ENCODE measurements around the gene PBX2. TPM values are rescaled to one million over a fixed set of nuclear protein-coding genes. Genes with fewer than 3 reads are reported as not detected.
"Not testable (repeated sequence)": the region's sequence is repeated elsewhere in the genome, so short reads cannot be mapped to it uniquely, and the experiment has no call there.

PBX2 gene
- total and polyA plus RNA-seq, 2 donors: 44.1 to 62.2 TPM

DNA sequence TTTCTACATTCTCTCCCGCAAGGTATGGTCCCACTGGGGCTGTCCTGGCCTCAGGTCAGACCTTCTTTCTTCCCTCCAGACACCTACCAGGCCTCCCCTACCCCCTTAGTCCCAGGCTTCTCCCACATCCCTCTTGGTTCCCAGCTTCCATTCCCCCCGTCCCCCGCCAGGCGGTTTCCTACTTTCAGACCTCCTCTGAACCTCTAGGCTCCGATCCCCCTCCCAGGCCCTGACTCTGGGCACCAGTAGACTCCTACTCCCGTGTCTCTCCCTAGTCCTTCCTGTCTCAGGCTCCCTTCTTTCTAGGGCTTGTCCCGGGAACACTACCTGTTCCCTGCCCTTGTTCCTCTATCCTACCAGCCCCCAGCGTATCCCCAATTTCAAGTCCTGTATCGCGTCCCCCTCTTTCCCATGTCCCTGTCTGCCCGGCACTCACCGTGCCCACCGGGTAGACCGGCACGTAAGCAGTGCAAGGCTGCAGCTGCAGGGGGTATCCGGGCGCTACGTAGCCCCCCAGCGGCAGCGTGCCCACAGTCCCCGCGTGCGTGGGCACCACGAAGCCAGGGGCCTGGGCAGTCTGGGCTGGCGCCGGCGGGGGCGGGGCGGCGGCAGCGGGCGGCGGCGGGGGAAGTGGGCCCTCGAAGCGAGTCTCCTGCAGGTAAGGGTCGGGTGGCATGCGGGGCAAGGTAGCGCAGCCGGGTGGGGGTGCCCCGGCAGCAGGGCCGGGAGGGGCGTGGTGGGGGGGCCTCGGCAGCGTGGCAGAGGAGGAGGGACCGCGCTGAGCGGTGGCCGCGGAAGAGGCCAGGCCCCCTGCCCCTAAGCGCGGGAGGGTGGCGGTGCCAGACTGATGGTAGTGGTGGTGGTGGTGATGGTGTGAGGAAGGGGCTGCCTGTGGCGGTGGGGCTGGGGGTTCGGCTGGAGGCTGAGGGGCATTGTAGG, 39.8 kb downstream of the PBX2 start:
- Histone ChIP-seq H3K27ac (ENCODE audit: low read depth) (no peak overlapping the region), H3K4me1 (ENCODE audit: insufficient read depth) (no peaks in the 10 kb centered on the region), H3K4me3 (ENCODE audit: low read depth, low read length) (no peak overlapping the region), H3K36me3 (ENCODE audit: insufficient read depth) (no peaks in the 10 kb centered on the region)
- 50% methylated on average over 55 of the region's 55 CpGs for WGBS
- DNase-seq (ENCODE audit: extremely low spot score): no peak

DNA sequence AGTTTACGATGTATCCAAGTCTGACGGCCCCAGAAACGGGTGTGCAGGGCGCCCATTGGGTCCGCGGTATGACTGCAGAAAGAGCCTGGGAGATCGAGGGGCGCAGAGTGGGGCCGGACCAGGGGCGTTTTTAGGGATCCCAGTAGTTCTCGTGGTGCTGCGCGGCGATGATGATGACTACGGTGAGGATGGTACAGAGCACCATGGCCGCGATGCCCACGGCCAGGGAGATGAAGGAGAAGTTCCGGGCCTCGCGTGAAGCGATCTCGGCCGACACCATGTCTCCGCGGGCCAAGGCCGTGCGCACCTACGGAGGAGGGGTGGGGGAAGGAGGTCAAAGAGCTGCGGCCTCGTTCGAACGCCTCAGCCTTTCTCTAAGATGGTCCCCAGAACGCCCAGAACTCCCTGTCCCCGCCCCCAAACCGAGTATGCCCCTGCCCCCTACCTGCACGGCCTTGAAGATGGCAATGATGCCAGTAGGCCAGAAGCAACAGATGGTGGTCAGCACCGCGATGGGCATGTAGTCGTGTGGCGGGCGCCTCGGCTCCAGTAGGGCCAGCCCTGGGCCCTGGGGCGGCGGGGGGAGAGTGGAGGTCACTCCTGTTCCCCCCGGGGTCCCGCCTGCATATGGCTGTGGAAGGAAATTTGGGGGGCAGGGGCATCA, 40.8 kb downstream of the PBX2 start:
- Histone ChIP-seq H3K4me3 (ENCODE audit: low read depth, low read length) (no peak overlapping the region), H3K27ac (ENCODE audit: low read depth) (no peak overlapping the region), H3K4me1 (ENCODE audit: insufficient read depth) (no peaks in the 10 kb centered on the region), H3K36me3 (ENCODE audit: insufficient read depth) (no peaks in the 10 kb centered on the region)
- WGBS: 68% methylated on average over 47 of the region's 47 CpGs
- no peak for DNase-seq (ENCODE audit: extremely low spot score)

DNA sequence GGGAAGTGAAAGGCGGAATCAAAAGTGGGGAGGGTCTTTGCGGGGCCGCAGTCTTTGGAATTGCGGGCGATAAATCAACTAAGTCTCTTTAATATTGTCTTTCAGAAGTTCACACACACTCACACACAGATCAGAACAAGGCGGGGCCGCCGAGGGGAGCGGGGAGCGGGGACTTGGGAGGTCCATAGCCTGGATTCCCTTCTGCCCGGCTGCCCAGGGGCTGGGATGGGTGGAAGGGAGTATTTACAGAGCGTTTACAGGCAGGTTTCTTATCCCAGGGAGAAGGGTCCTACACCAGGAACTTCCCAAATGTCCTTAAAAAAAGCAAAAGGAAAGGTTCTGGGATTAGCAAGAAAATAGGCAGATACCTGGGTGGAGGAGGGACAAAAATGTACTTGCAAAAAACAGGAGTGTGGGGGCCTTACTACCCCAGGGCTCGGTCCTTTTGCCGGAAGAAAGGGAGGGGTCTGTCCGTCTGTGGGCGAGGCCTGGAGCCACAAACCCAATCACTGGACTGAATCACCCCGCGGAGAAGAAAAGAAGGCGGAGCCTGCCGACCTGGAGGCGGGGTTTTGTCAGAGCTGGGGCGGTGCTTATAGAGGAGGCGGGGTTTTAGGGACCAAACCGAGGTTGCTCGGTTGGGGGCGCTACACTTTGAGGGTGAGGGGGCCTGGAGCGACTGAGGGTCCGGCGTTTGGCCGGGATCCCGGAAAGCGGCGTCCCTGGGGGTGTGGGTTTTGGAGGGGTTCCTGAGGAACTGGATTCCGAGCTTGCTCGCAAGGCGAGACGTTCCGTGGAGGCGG, 41.5 kb downstream of the PBX2 start:
- Histone ChIP-seq H3K4me1 (ENCODE audit: insufficient read depth) (no peaks in the 10 kb centered on the region), H3K36me3 (ENCODE audit: insufficient read depth) (no peaks in the 10 kb centered on the region), H3K27ac (ENCODE audit: low read depth) (no peak overlapping the region), H3K4me3 (ENCODE audit: low read depth, low read length) (no peak overlapping the region)
- WGBS: 46% methylated on average over 39 of the region's 39 CpGs
- DNase-seq (ENCODE audit: extremely low spot score): no peak

DNA sequence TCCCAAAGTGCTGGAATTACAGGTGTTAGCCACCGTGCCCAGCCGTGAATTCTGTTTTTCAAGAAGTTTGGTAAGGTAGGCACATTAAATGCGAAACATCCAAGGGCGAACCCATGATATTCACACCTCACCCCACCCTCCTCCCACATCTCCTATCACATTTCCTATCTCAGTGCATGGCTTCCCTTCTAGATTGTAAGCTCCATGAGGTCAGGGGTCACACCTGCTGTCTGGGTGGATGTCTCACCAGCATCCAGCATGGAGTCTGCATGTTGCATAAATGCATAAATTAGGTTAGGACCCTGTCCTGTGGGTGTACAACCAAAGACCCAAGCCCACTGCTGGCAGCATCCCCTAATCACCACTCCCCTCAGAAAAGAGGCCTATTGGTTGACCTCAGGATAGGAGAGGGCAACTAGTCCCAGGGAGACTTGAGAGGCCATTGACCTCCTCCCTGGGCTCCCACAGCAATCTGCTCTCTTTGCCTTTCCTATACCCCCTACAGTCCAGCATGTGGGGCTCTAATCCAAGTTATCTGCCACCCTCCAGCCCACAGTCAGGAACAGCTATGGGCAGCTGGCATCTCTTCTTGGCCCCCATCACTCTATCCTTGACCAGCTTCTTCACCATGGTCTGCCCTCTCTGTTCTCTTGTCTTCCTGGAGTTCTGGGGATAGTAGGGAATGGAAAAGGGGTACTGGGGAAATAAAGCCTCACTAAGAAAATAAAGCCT, 42.4 kb downstream of the PBX2 start:
- H3K36me3 ChIP-seq (ENCODE audit: insufficient read depth): no peaks in the 10 kb centered on the region
- H3K4me3 ChIP-seq (ENCODE audit: low read depth, low read length): no peak overlapping the region
- no peaks in the 10 kb centered on the region for H3K4me1 ChIP-seq (ENCODE audit: insufficient read depth)
- no peak for DNase-seq (ENCODE audit: extremely low spot score)
- H3K27ac ChIP-seq (ENCODE audit: low read depth): no peak overlapping the region
- 92% methylated on average over 4 of the region's 4 CpGs for WGBS

DNA sequence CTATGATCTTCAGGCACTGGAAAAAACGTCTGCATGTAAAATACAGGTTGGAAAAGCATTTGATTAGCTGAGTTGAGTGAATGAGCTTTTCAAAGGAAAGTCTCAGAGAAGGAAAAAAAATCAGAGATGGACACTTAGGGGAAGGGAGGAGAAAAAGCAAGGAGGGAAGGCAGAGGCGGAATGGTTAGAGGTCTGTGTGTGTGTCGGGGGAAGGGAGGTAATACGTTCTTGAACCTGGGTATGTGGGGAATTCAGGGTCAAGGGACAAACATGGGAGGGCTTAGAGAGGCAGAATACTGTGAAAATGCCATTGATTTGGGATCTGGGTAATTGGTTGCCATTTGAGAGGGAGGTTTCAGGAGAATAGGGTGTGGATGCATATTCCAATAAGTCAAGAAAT, 43.3 kb downstream of the PBX2 start:
- Histone ChIP-seq H3K4me1 (ENCODE audit: insufficient read depth) (no peaks in the 10 kb centered on the region), H3K27ac (ENCODE audit: low read depth) (no peak overlapping the region), H3K36me3 (ENCODE audit: insufficient read depth) (no peaks in the 10 kb centered on the region), H3K4me3 (ENCODE audit: low read depth, low read length) (no peak overlapping the region)
- WGBS: 36% methylated on average over 4 of the region's 4 CpGs
- DNase-seq (ENCODE audit: extremely low spot score): no peak

DNA sequence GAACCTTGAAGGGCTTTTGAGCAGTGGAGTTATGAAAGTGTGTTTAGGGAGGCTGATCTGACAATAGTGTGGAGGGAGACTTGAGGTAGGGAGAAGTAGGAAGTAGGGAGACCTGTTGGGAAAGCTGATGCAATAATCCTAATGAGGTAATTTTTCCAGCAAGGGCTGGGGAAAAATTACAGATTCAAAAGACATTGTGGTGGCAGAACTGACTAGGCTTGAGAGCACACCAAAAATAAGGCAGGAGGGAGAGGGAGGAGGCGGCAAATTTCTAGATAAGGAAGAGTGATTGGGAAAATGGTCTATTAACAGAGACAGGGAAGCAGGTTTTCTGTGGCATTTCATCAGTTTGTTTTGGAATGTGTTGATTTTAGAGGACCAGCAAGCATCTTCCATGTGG, 43.7 kb downstream of the PBX2 start:
- no peak for DNase-seq (ENCODE audit: extremely low spot score)
- Histone ChIP-seq H3K4me1 (ENCODE audit: insufficient read depth) (no peaks in the 10 kb centered on the region), H3K4me3 (ENCODE audit: low read depth, low read length) (no peak overlapping the region), H3K36me3 (ENCODE audit: insufficient read depth) (no peaks in the 10 kb centered on the region), H3K27ac (ENCODE audit: low read depth) (no peak overlapping the region)
- WGBS: 68% methylated on average over 1 of the region's 1 CpG

DNA sequence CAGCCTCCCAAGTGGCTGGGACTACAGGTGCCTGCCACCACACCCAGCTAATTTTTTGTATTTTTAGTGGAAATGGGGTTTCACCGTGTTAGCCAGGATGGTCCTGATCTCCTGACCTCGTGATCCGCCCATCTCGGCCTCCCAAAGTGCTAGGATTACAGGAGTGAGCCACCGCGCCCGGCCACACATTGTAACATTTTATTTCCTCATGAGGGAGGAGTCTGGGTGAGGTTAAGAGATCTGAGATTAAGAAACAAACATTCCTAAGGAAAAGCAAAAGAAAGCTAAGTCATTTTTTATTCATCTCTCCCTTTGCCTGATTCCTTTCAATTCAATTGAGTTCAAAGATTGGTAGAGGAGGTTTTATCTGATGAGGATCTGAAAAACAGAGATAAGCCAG, 45.8 kb downstream of the PBX2 start:
- H3K36me3 ChIP-seq (ENCODE audit: insufficient read depth); H3K4me3 ChIP-seq (ENCODE audit: low read depth, low read length); H3K4me1 ChIP-seq (ENCODE audit: insufficient read depth); H3K27ac ChIP-seq (ENCODE audit: low read depth); DNase-seq (ENCODE audit: extremely low spot score): not testable (repeated sequence)
- 67% methylated on average over 7 of the region's 7 CpGs for WGBS

DNA sequence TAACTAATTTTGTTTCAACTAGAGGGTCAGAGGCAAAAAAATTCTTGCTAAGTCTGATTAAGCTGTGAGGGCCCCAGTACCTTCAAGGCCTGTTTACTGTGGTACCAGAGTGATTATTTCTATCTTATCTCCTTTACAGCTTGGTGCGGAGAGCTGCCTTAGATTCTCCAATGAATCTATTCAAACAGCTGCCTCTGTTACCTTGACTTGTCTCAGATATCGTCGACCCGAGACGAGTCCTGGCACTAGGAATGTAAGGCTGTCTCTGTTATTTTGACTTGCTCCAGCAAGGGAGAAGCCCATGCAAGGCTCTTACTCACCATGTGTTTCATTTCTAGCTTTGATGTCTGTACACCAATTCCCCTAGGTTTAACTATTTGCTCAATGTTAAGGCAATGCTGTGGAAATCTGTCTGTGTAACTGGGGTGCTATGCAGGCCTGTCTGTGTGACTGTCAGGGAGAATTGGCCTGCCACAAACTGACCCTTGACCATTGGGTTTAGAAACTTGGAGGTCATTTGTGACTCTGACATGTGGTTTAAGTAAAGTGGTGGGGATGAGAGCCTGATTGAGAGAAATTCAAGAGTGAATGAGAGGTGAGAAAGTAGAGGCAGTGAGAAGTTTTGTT, 49.5 kb downstream of the PBX2 start:
- no peak for DNase-seq (ENCODE audit: extremely low spot score)
- Histone ChIP-seq H3K4me1 (ENCODE audit: insufficient read depth) (no peaks in the 10 kb centered on the region), H3K36me3 (ENCODE audit: insufficient read depth) (no peaks in the 10 kb centered on the region), H3K27ac (ENCODE audit: low read depth) (no peak overlapping the region), H3K4me3 (ENCODE audit: low read depth, low read length) (no peak overlapping the region)
- 39% methylated on average over 5 of the region's 5 CpGs for WGBS

DNA sequence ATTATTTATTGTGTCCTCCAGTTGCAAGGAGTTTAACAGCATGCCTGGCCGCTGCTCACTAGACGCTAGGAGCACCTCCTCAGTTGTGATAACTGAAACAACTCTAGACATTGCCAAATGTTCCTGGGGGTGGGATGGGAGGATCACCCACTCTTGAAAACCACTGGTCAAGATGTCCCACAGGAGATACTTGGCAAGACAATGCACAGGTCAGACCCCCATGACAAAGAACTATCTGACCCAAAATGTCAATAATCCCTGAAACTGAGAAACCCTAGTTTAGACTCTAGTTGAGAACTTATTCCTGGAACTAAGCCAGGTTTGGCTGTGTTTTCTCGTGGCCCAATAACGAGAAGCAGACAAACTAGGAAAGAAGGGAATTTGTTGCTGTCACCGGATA, 50.4 kb downstream of the PBX2 start:
- WGBS: 55% methylated on average over 5 of the region's 5 CpGs
- no peak for DNase-seq (ENCODE audit: extremely low spot score)
- no peaks in the 10 kb centered on the region for H3K4me1 ChIP-seq (ENCODE audit: insufficient read depth)
- no peak overlapping the region for H3K27ac ChIP-seq (ENCODE audit: low read depth)
- no peaks in the 10 kb centered on the region for H3K36me3 ChIP-seq (ENCODE audit: insufficient read depth)
- H3K4me3 ChIP-seq (ENCODE audit: low read depth, low read length): no peak overlapping the region

DNA sequence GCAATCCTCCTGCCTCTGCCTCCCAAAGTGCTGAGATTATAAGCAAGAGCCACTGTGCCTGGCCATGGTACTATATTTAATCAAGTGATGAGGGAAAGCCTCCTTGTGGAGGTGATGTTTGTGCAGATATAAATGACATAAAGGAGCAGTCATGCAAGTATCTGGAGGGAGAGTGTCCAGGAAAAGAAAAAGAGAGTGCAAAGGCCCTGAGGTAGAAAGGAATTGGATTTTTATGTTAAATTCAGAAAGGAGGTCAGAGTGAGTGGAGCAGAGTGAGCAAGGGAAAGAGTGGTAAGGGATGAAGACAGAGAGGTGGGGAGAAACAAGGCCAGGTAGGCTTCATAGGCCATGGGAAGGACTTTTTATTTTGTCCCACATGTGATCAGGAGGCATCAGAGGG, 52.5 kb downstream of the PBX2 start:
- no peak overlapping the region for H3K27ac ChIP-seq (ENCODE audit: low read depth)
- H3K4me3 ChIP-seq (ENCODE audit: low read depth, low read length): no peak overlapping the region
- DNase-seq (ENCODE audit: extremely low spot score): no peak
- no peaks in the 10 kb centered on the region for H3K4me1 ChIP-seq (ENCODE audit: insufficient read depth)
- no peaks in the 10 kb centered on the region for H3K36me3 ChIP-seq (ENCODE audit: insufficient read depth)
